Measurements from ENCODE around the gene H2BK1.

H2BK1 gene

DNA sequence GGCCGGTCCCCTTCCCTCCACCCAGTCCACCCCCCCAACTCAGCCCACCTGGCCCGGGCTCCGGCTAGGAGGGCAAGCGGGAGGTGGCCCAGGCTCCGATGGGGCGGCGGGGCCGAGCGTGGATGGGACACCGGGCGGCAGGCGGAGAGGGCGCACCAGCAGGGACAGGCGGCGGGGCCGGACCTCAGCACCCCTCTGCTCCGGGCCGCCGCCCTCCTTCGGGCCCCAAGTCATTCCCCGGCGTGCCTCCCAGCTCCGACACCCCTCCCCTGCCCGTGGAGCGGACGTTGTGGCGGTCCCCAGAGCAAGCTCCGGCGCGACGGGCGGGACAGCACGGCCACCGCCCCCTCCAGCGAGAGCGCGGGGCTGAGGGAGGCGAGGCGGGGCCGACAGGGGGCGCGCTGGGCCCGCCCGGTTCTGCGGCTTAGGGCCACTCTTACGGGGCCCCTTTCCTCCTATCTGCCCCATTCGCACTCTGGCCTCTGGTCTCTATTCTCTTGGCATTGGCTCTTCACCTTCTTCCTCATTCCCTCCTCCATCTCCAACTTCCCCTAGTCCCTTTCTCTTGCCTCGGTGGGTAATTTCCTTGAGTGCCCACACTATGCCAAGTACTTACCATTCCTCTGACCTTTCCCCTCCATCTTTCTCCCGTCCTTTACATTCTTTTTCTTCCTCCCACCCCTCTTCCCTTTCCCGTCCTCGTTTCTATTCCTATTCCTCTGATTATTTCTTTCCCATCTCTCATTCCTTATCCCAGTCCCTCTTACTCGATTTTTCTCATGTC is 42.1 kb downstream of the H2BK1 start:
- peak overlapping the region; percentile 58 for H3K4me3 ChIP-seq (ENCODE audit: low read length)
- H3K36me3 ChIP-seq (replicated peaks; ENCODE audit: insufficient read depth, low read length), result no peaks in the 10 kb centered on the region
- no peak overlapping the region for H3K27ac ChIP-seq (ENCODE audit: low read length)
- peaks cover 80% of the 10 kb centered on the region for H3K27me3 ChIP-seq (replicated peaks; ENCODE audit: insufficient read depth, low read length)
- no peaks in the 10 kb centered on the region for H3K79me2 ChIP-seq (ENCODE audit: low read length)
- peak; percentile 52 for DNase-seq
- H4K20me1 ChIP-seq (ENCODE audit: insufficient read depth, low read length), result no peaks in the 10 kb centered on the region
- H3K4me2 ChIP-seq (ENCODE audit: low read depth, low read length), result peak overlapping the region; percentile 92
- H2AFZ ChIP-seq (ENCODE audit: low read length), result 0 out of 2 replicates have a peak overlapping the region, but pooled peaks have one; percentile 29
- no peaks in the 10 kb centered on the region for H3K9me3 ChIP-seq (replicated peaks; ENCODE audit: insufficient read depth, low read length)
- no peaks in the 10 kb centered on the region for H3F3A ChIP-seq (ENCODE audit: insufficient read depth, low read length)
- no peak overlapping the region for H3K9ac ChIP-seq (ENCODE audit: low read length)
- H3K9me2 ChIP-seq (replicated peaks; ENCODE audit: insufficient read depth, low read length), result no peaks in the 10 kb centered on the region
- TF ChIP-seq, protein P1, sequence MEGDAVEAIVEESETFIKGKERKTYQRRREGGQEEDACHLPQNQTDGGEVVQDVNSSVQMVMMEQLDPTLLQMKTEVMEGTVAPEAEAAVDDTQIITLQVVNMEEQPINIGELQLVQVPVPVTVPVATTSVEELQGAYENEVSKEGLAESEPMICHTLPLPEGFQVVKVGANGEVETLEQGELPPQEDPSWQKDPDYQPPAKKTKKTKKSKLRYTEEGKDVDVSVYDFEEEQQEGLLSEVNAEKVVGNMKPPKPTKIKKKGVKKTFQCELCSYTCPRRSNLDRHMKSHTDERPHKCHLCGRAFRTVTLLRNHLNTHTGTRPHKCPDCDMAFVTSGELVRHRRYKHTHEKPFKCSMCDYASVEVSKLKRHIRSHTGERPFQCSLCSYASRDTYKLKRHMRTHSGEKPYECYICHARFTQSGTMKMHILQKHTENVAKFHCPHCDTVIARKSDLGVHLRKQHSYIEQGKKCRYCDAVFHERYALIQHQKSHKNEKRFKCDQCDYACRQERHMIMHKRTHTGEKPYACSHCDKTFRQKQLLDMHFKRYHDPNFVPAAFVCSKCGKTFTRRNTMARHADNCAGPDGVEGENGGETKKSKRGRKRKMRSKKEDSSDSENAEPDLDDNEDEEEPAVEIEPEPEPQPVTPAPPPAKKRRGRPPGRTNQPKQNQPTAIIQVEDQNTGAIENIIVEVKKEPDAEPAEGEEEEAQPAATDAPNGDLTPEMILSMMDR (IDR thresholded peaks at IDR 0.05; ENCODE audit: low read length), result peak; percentile 86
- no peak for TF ChIP-seq EZH2phosphoT487 (IDR thresholded peaks at IDR 0.05; ENCODE audit: low read length)
- TF ChIP-seq EZH2 (optimal IDR thresholded peaks at IDR 0.05; ENCODE audit: low read depth, low read length), result peak; percentile 62
- H3K4me1 ChIP-seq (ENCODE audit: low read length), result no peaks in the 10 kb centered on the region

DNA sequence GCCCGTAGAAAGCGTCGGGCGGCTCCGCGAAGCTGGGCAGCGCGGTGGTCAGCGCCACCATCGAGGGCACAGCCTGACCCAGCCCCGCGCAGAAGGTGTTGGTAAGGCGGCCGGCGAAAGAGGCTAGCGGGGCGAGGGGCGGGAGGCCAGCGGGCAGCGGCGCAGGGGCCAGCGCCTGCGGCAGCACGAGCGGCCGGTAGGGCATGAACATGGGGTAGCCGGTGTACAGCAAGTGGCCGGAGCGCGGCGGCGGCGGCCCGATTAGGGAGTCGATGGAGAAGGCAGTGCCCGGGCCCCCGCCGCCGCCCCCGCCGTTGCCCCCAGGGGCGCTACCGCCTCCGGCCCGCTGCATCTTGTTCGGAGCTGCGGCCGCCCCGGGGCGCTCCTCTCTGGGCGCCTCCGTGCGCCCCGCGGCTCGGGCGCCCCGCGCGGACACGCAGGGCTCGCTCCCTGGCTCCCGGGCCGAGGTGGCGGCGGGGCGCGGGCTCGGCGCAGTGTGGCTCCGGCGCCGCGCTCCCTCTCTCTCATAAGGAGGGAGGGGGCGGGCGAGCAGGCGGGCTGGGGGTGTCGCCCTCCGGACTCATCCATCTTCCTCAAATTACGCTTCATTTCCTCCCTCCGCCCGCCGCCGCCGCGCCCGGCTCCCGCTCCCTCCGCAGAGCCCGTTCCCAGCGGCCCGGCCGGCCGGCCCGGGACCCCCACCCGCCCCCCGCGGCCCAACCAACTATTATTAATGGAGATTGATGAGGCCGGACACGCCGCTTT is 42.9 kb downstream of the H2BK1 start, which contains the start of gene GBX1:
Gene GBX1 (minus strand): TSS at position 498 of the 765 bp plus-strand sequence. CDS start 146 bp downstream, at position 352.
- Histone ChIP-seq H3K27ac (ENCODE audit: low read length) (no peak within 1 kb of the TSS), H3K27me3 (replicated peaks; ENCODE audit: insufficient read depth, low read length) (peaks cover 75% of the 10 kb centered on the region), H3K4me3 (ENCODE audit: low read length) (peak within 1 kb of the TSS; percentile 58), H4K20me1 (ENCODE audit: insufficient read depth, low read length) (no peaks in the 10 kb centered on the region), H3K9me2 (replicated peaks; ENCODE audit: insufficient read depth, low read length) (no peaks in the 10 kb centered on the region), H3K9ac (ENCODE audit: low read length) (no peak within 1 kb of the TSS), H3K4me1 (ENCODE audit: low read length) (no peaks in the 10 kb centered on the region), H3K36me3 (replicated peaks; ENCODE audit: insufficient read depth, low read length) (no peaks in the 10 kb centered on the region), H3K9me3 (replicated peaks; ENCODE audit: insufficient read depth, low read length) (no peaks in the 10 kb centered on the region), H3F3A (ENCODE audit: insufficient read depth, low read length) (no peaks in the 10 kb centered on the region), H2AFZ (ENCODE audit: low read length) (0 out of 2 replicates have a peak within 1 kb of the TSS, but pooled peaks have one; percentile 29), H3K79me2 (ENCODE audit: low read length) (no peaks in the 10 kb centered on the region), H3K4me2 (ENCODE audit: low read depth, low read length) (peak within 1 kb of the TSS; percentile 92)
- TF ChIP-seq EZH2 (optimal IDR thresholded peaks at IDR 0.05; ENCODE audit: low read depth, low read length), result peak; percentile 79
- TF ChIP-seq EZH2phosphoT487 (IDR thresholded peaks at IDR 0.05; ENCODE audit: low read length), result no peak
- DNase-seq, result no peak

DNA sequence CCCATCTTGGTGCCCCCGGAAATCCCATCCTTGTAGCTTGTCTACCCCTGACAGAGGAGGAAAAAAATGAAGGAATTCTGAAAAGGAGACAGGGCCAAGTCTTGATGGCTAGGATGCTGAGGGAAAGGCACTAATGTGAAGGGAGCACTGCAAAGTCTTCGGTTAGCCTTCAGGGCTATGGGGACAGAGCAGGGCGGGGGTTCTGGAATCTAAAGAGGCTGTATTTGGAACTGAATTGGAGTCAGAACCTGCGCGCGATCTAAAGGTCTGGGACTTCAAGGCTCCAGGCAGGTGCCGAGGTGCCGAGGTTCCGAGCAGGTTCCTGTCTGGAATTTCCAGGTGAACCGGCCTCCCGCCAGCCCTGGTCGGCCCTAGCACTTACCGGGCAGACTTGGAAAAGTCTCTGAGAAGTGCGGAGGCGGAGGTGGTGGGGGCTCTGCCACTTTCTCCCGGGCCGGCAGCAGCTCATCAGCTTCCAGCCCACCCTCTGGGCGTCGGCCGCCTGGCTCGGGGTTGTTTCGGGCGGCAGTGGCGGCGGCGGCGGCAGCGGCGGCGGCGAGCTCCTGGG is 43.6 kb downstream of the H2BK1 start:
- Histone ChIP-seq H3K9me3 (replicated peaks; ENCODE audit: insufficient read depth, low read length) (no peaks in the 10 kb centered on the region), H3K9ac (ENCODE audit: low read length) (no peak overlapping the region), H3K36me3 (replicated peaks; ENCODE audit: insufficient read depth, low read length) (no peaks in the 10 kb centered on the region), H3K27me3 (replicated peaks; ENCODE audit: insufficient read depth, low read length) (peaks cover 68% of the 10 kb centered on the region), H3K4me3 (ENCODE audit: low read length) (no peak overlapping the region), H3K9me2 (replicated peaks; ENCODE audit: insufficient read depth, low read length) (no peaks in the 10 kb centered on the region), H2AFZ (ENCODE audit: low read length) (no peak overlapping the region), H3K4me2 (ENCODE audit: low read depth, low read length) (peak overlapping the region; percentile 42; the same call in 1 of the 2 replicates), H3K79me2 (ENCODE audit: low read length) (no peaks in the 10 kb centered on the region), H4K20me1 (ENCODE audit: insufficient read depth, low read length) (no peaks in the 10 kb centered on the region), H3F3A (ENCODE audit: insufficient read depth, low read length) (no peaks in the 10 kb centered on the region), H3K27ac (ENCODE audit: low read length) (no peak overlapping the region), H3K4me1 (ENCODE audit: low read length) (no peaks in the 10 kb centered on the region)
- DNase-seq, result no peak
- TF ChIP-seq, protein P1 (IDR thresholded peaks at IDR 0.05; ENCODE audit: low read length), result no peak
- no peak for TF ChIP-seq EZH2phosphoT487 (IDR thresholded peaks at IDR 0.05; ENCODE audit: low read length)

Data from MM.1S (cell line).